WERI-Rb-1 (cell line): ENCODE data around the gene BMP8B.
"Not testable (repeated sequence)": the region's sequence is repeated elsewhere in the genome, so short reads cannot be mapped to it uniquely, and the experiment has no call there.

Experiments
- DNase-seq: peaks from one replicate; pipeline ENCODE4 v3.0.0-alpha.2; 2020
- H3K27ac ChIP-seq: fragments of 250-450 bp; sonication (Bioruptor Pico); 2 replicates; pipeline ENCODE4 v1.5.1; 2020; ENCODE audit warnings: mild to moderate bottlenecking, moderate library complexity
- H3K27me3 ChIP-seq: fragments of 250-450 bp; sonication (Bioruptor Pico); 2 replicates; pipeline ENCODE4 v1.5.1; 2021; ENCODE audit warnings: mild to moderate bottlenecking, low read depth, moderate library complexity; ENCODE audit not compliant: insufficient read depth, severe bottlenecking
- H3K36me3 ChIP-seq: fragments of 250-450 bp; sonication (Bioruptor Pico); 2 replicates; pipeline ENCODE4 v1.5.1; 2020; ENCODE audit warnings: mild to moderate bottlenecking, moderate library complexity
- H3K4me3 ChIP-seq: 2 replicates; pipeline ENCODE4 v1.5.1; 2011; ENCODE audit warnings: low read depth, mild to moderate bottlenecking, control low read depth, low read length
- H3K9me3 ChIP-seq: fragments of 250-450 bp; sonication (Bioruptor Pico); 2 replicates; pipeline ENCODE4 v1.5.1; 2021; ENCODE audit warnings: mild to moderate bottlenecking, moderate library complexity; ENCODE audit not compliant: severe bottlenecking
- CTCF ChIP-seq: IDR thresholded peaks from 2 replicates; pipeline ENCODE4 v1.5.1; 2011; ENCODE audit warnings: low read depth, mild to moderate bottlenecking, control low read depth, inconsistent platforms, low read length

The BMP8B gene

GRCh38 chr1:39776886-39777285, 11.8 kb downstream of the BMP8B start:
- Histone ChIP-seq H3K27ac (no peak overlapping the region), H3K4me3 (no peak overlapping the region), H3K27me3 (no peaks in the 10 kb centered on the region), H3K9me3 (no peaks in the 10 kb centered on the region), H3K36me3 (no peaks in the 10 kb centered on the region)
- TF ChIP-seq CTCF = no peak
- no peak for DNase-seq

GRCh38 chr1:39776400-39776713, 12.3 kb downstream of the BMP8B start:
- no peak for DNase-seq
- no peaks in the 10 kb centered on the region for H3K9me3 ChIP-seq
- no peak overlapping the region for H3K27ac ChIP-seq
- no peak for TF ChIP-seq CTCF
- no peaks in the 10 kb centered on the region for H3K36me3 ChIP-seq
- H3K27me3 ChIP-seq = no peaks in the 10 kb centered on the region
- H3K4me3 ChIP-seq = no peak overlapping the region

- not testable (repeated sequence) for DNase-seq, H3K27ac ChIP-seq, H3K27me3 ChIP-seq, H3K9me3 ChIP-seq, H3K36me3 ChIP-seq, H3K4me3 ChIP-seq
These were observed 12.8 kb downstream of the BMP8B start for GRCh38 chr1:39775676-39776399.

- H3K9me3 ChIP-seq, H3K36me3 ChIP-seq, DNase-seq, H3K27ac ChIP-seq, H3K4me3 ChIP-seq, H3K27me3 ChIP-seq: not testable (repeated sequence)
These were observed 13.5 kb downstream of the BMP8B start for GRCh38 chr1:39775141-39775540.

- H3K4me3 ChIP-seq, H3K9me3 ChIP-seq, DNase-seq: not testable (repeated sequence)
These were observed 15.2 kb downstream of the BMP8B start for GRCh38 chr1:39773369-39773979.

GRCh38 chr1:39771022-39771532, 17.6 kb downstream of the BMP8B start, which contains the start of gene OXCT2:
OXCT2 (minus strand) TSS chr1:39771348; CDS start chr1:39771255, 93 bp downstream.
- not testable (repeated sequence) for DNase-seq, H3K27ac ChIP-seq, H3K36me3 ChIP-seq, H3K9me3 ChIP-seq, H3K27me3 ChIP-seq
- H3K4me3 ChIP-seq = peak within 1 kb of the TSS; percentile 38

More at GRCh38 chr1:39773369-39773979, 15.2 kb downstream of the BMP8B start:
- not testable (repeated sequence) for H3K27me3 ChIP-seq, H3K27ac ChIP-seq, H3K36me3 ChIP-seq

- not testable (repeated sequence) for H3K36me3 ChIP-seq, H3K27ac ChIP-seq, H3K9me3 ChIP-seq, DNase-seq, H3K27me3 ChIP-seq
- peak overlapping the region; percentile 38 for H3K4me3 ChIP-seq
These were observed 18.3 kb downstream of the BMP8B start for GRCh38 chr1:39770100-39771021.

GRCh38 chr1:39769502-39769901, 19.2 kb downstream of the BMP8B start:
- H3K27me3 ChIP-seq, DNase-seq, H3K9me3 ChIP-seq, H3K27ac ChIP-seq, H3K4me3 ChIP-seq, H3K36me3 ChIP-seq: not testable (repeated sequence)

GRCh38 chr1:39766466-39766865, 22.2 kb downstream of the BMP8B start:
- not testable (repeated sequence) for H3K4me3 ChIP-seq, H3K27ac ChIP-seq, DNase-seq, H3K36me3 ChIP-seq, H3K9me3 ChIP-seq, H3K27me3 ChIP-seq

- not testable (repeated sequence) for H3K36me3 ChIP-seq, H3K27me3 ChIP-seq, H3K27ac ChIP-seq, H3K4me3 ChIP-seq, DNase-seq, H3K9me3 ChIP-seq
These were observed 24.2 kb downstream of the BMP8B start for GRCh38 chr1:39764512-39764911.

- DNase-seq, H3K27ac ChIP-seq, H3K27me3 ChIP-seq, H3K36me3 ChIP-seq, H3K9me3 ChIP-seq, H3K4me3 ChIP-seq: not testable (repeated sequence)
These were observed 24.9 kb downstream of the BMP8B start for GRCh38 chr1:39763619-39764374.
